Measurements from ENCODE around the gene DCUN1D2. TPM values are rescaled to one million over a fixed set of nuclear protein-coding genes. Genes with fewer than 3 reads are reported as not detected.

Gene DCUN1D2
- total and polyA plus RNA-seq, 3 donors from 2014 or later, result 16.3 to 78.5 (median 65.9) TPM

GRCh38 chr13:113456116-113456702 is 34.3 kb downstream of the DCUN1D2 start:
- intact Hi-C loops (cut with DNase I; ENCODE audit: low total_unique reads), result loop anchor here (10.0 kb wide), 1 partner anchor 99 kb away; no protein-coding TSS in a partner anchor
- Histone ChIP-seq H3K4me3 (no peak overlapping the region), H3K27me3 (no peaks in the 10 kb centered on the region), H3K27ac (no peak overlapping the region), H3K9me3 (no peaks in the 10 kb centered on the region), H3K4me1 (peaks cover 11% of the 10 kb centered on the region), H3K36me3 (ENCODE audit: low read depth, missing control alignments) (no peaks in the 10 kb centered on the region)
- TF ChIP-seq POLR2A (IDR thresholded peaks at IDR 0.05), result no peak
- WGBS, 2 donors, result 90 to 94% methylated on average over 11 to 16 of the region's 16 CpGs
- no peak for DNase-seq

GRCh38 chr13:113455384-113455783 is 35.1 kb downstream of the DCUN1D2 start:
- Histone ChIP-seq H3K9me3 (no peaks in the 10 kb centered on the region), H3K36me3 (ENCODE audit: low read depth, missing control alignments) (no peaks in the 10 kb centered on the region), H3K4me3 (no peak overlapping the region), H3K27ac (no peak overlapping the region), H3K27me3 (no peaks in the 10 kb centered on the region), H3K4me1 (peaks cover 11% of the 10 kb centered on the region)
- WGBS, 2 donors, result 91 to 93% methylated on average over 12 to 18 of the region's 18 CpGs
- DNase-seq, result no peak
- intact Hi-C loops (cut with DNase I; ENCODE audit: low total_unique reads), result loop anchor here (10.0 kb wide), 1 partner anchor 99 kb away; no protein-coding TSS in a partner anchor
- no peak for TF ChIP-seq CTCF (IDR thresholded peaks at IDR 0.05)
- TF ChIP-seq POLR2A (IDR thresholded peaks at IDR 0.05), result no peak

- H3K36me3 ChIP-seq (ENCODE audit: low read depth, missing control alignments), result no peaks in the 10 kb centered on the region
- no peak overlapping the region for H3K27ac ChIP-seq
- DNase-seq, result no peak
- intact Hi-C loops (cut with DNase I; ENCODE audit: low total_unique reads), result loop anchor here (10.0 kb wide), 1 partner anchor 100 kb away; no protein-coding TSS in a partner anchor
- no peak overlapping the region for H3K4me3 ChIP-seq
- H3K9me3 ChIP-seq, result no peaks in the 10 kb centered on the region
- no peaks in the 10 kb centered on the region for H3K27me3 ChIP-seq
- peaks cover 11% of the 10 kb centered on the region for H3K4me1 ChIP-seq
- TF ChIP-seq POLR2A (IDR thresholded peaks at IDR 0.05) (no peak), CTCF (IDR thresholded peaks at IDR 0.05) (no peak)
- 96% methylated on average over 13 of the region's 13 CpGs for WGBS, 2 donors
Measured at GRCh38 chr13:113454936-113455335, 35.6 kb downstream of the DCUN1D2 start.

GRCh38 chr13:113452942-113453901 is 37.3 kb downstream of the DCUN1D2 start, which contains the start of gene ADPRHL1:
Gene ADPRHL1 (minus strand): TSS chr13:113453488. CDS start chr13:113453437, 51 bp downstream.
- peak; percentile 32 for DNase-seq
- peaks cover 11% of the 10 kb centered on the region for H3K4me1 ChIP-seq
- WGBS, 2 donors, result 76 to 81% methylated on average over 35 to 45 of the region's 45 CpGs
- H3K27me3 ChIP-seq, result no peaks in the 10 kb centered on the region
- H3K9me3 ChIP-seq, result no peaks in the 10 kb centered on the region
- no peak within 1 kb of the TSS for H3K4me3 ChIP-seq
- H3K27ac ChIP-seq, result no peak within 1 kb of the TSS
- H3K36me3 ChIP-seq (ENCODE audit: low read depth, missing control alignments), result no peaks in the 10 kb centered on the region
- no peak for TF ChIP-seq CTCF (IDR thresholded peaks at IDR 0.05)
- TF ChIP-seq POLR2A (IDR thresholded peaks at IDR 0.05), result no peak
- intact Hi-C loops (cut with DNase I; ENCODE audit: low total_unique reads), result loop anchor here (10.0 kb wide), 1 partner anchor 102 kb away; no protein-coding TSS in a partner anchor

- TF ChIP-seq CTCF (IDR thresholded peaks at IDR 0.05) (no peak), POLR2A (IDR thresholded peaks at IDR 0.05) (no peak)
- Histone ChIP-seq H3K27me3 (no peaks in the 10 kb centered on the region), H3K4me3 (no peak overlapping the region), H3K9me3 (no peaks in the 10 kb centered on the region), H3K27ac (no peak overlapping the region), H3K4me1 (peaks cover 11% of the 10 kb centered on the region), H3K36me3 (ENCODE audit: low read depth, missing control alignments) (no peaks in the 10 kb centered on the region)
- WGBS, 2 donors, result 69 to 78% methylated on average over 4 of the region's 4 CpGs
- intact Hi-C loops (cut with DNase I; ENCODE audit: low total_unique reads), result loop anchor here (10.0 kb wide), 1 partner anchor 102 kb away; no protein-coding TSS in a partner anchor
- DNase-seq, result no peak
Measured at GRCh38 chr13:113452466-113452865, 38.0 kb downstream of the DCUN1D2 start.

Data from testis (tissue), 3 donors.